Brain microvascular endothelial cell (primary cell): ENCODE results near the gene GLIS2.
"Not testable (repeated sequence)": the region's sequence is repeated elsewhere in the genome, so short reads cannot be mapped to it uniquely, and the experiment has no call there.

ENCODE experiments used
- DNase-seq: peaks from one replicate; pipeline ENCODE4 v3.0.0-alpha.2; 2020
- H3K27ac ChIP-seq: fragments of 250-450 bp; sonication (Bioruptor Pico); 2 replicates; pipeline ENCODE4 v1.5.1; 2020; ENCODE audit warnings: mild to moderate bottlenecking, moderate library complexity
- H3K27me3 ChIP-seq: fragments of 250-450 bp; sonication (Bioruptor Pico); replicated peaks from 2 replicates; pipeline ENCODE4 v1.5.1; 2020; ENCODE audit warnings: mild to moderate bottlenecking
- H3K36me3 ChIP-seq: fragments of 250-450 bp; sonication (Bioruptor Pico); replicated peaks from 2 replicates; pipeline ENCODE4 v1.5.1; 2020; ENCODE audit warnings: mild to moderate bottlenecking
- H3K4me3 ChIP-seq: 2 replicates; pipeline ENCODE4 v1.5.1; 2011; ENCODE audit warnings: low read depth, mild to moderate bottlenecking, control low read depth, low read length, moderate library complexity
- in situ Hi-C: cut with HindIII; loops from 2 replicates; pipeline ENCODE4 v1.10.0; 2017; ENCODE audit warnings: low sequenced_read_pairs, low pct_ligation_motif_present
- TF ChIP-seq, protein P1 (sequence below): IDR thresholded peaks from 2 replicates; pipeline ENCODE4 v1.5.1; 2011; ENCODE audit warnings: low read depth, mild to moderate bottlenecking, moderate library complexity, low read length, control low read depth, inconsistent platforms; ENCODE audit errors: missing control alignments

The GLIS2 gene

DNA sequence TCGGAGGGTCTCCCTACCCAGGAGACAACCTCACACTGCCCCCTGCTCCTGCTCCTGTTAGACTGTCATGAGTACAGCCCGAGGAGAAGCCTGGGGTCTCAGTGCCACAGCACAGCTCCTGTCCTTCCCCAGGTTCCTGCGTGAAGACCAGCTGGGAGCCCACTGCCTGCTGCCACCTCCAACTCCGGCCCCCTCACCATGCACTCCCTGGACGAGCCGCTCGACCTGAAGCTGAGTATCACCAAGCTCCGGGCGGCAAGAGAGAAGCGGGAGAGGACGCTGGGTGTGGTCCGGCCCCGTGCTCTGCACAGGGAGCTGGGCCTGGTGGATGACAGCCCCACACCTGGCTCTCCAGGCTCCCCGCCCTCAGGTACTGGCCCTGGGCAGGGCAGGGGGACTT lies 16.2 kb downstream of the GLIS2 start:
- TF ChIP-seq, protein P1, sequence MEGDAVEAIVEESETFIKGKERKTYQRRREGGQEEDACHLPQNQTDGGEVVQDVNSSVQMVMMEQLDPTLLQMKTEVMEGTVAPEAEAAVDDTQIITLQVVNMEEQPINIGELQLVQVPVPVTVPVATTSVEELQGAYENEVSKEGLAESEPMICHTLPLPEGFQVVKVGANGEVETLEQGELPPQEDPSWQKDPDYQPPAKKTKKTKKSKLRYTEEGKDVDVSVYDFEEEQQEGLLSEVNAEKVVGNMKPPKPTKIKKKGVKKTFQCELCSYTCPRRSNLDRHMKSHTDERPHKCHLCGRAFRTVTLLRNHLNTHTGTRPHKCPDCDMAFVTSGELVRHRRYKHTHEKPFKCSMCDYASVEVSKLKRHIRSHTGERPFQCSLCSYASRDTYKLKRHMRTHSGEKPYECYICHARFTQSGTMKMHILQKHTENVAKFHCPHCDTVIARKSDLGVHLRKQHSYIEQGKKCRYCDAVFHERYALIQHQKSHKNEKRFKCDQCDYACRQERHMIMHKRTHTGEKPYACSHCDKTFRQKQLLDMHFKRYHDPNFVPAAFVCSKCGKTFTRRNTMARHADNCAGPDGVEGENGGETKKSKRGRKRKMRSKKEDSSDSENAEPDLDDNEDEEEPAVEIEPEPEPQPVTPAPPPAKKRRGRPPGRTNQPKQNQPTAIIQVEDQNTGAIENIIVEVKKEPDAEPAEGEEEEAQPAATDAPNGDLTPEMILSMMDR, result no peak
- Histone ChIP-seq H3K27me3 (no peaks in the 10 kb centered on the region), H3K4me3 (no peak overlapping the region), H3K27ac (no peak overlapping the region), H3K36me3 (peaks cover 9% of the 10 kb centered on the region)
- DNase-seq, result no peak
- in situ Hi-C loops, result no loop called here

- DNase-seq, result no peak
- Histone ChIP-seq H3K36me3 (peaks cover 14% of the 10 kb centered on the region), H3K27ac (no peak overlapping the region), H3K4me3 (no peak overlapping the region), H3K27me3 (no peaks in the 10 kb centered on the region)
- in situ Hi-C loops, result no loop called here
- TF ChIP-seq, protein P1, result no peak
Measured at GRCh38 chr16:4332623-4333307, 16.9 kb downstream of the GLIS2 start.

GRCh38 chr16:4333308-4333638 lies 17.4 kb downstream of the GLIS2 start:
- in situ Hi-C loops, result no loop called here
- peaks cover 15% of the 10 kb centered on the region for H3K36me3 ChIP-seq
- H3K27ac ChIP-seq, result no peak overlapping the region
- H3K27me3 ChIP-seq, result no peaks in the 10 kb centered on the region
- TF ChIP-seq, protein P1, result no peak
- DNase-seq, result no peak
- H3K4me3 ChIP-seq, result no peak overlapping the region

- H3K27me3 ChIP-seq, in situ Hi-C loops, H3K4me3 ChIP-seq, H3K27ac ChIP-seq, DNase-seq: not testable (repeated sequence)
- H3K36me3 ChIP-seq, result peaks cover 19% of the 10 kb centered on the region
Measured at GRCh38 chr16:4333714-4334113, 17.8 kb downstream of the GLIS2 start.

DNA sequence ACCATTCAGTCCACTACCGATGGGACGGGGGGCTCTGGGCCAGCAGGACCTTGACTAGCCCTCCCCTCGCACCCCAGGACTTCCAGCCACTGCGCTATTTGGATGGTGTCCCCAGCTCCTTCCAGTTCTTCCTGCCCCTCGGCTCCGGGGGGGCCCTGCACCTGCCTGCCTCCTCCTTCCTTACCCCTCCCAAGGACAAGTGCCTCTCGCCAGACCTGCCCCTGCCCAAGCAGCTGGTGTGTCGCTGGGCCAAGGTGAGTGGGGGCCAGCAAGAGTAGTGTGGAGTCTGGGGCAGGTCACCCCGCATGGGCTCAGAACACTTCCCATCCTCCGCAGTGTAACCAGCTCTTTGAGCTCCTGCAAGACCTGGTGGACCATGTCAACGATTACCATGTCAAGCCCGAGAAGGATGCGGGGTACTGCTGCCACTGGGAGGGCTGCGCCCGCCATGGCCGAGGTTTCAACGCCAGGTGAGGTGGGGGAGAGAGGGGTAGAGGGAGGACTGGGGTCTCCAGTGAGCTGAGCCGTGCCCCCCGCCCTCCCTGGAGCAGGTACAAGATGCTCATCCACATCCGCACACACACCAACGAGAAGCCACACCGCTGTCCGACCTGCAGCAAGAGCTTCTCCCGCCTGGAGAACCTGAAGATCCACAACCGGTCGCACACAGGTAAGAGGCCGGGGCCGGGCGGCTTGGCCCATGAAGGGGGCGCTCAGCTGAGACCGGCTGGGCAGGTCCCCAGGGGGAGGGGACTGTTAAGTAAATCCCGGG lies 19.0 kb downstream of the GLIS2 start:
- Histone ChIP-seq H3K27ac (no peak overlapping the region), H3K4me3 (no peak overlapping the region), H3K36me3 (peaks cover 25% of the 10 kb centered on the region), H3K27me3 (no peaks in the 10 kb centered on the region)
- in situ Hi-C loops, result no loop called here
- TF ChIP-seq, protein P1, result no peak
- DNase-seq, result no peak

DNA sequence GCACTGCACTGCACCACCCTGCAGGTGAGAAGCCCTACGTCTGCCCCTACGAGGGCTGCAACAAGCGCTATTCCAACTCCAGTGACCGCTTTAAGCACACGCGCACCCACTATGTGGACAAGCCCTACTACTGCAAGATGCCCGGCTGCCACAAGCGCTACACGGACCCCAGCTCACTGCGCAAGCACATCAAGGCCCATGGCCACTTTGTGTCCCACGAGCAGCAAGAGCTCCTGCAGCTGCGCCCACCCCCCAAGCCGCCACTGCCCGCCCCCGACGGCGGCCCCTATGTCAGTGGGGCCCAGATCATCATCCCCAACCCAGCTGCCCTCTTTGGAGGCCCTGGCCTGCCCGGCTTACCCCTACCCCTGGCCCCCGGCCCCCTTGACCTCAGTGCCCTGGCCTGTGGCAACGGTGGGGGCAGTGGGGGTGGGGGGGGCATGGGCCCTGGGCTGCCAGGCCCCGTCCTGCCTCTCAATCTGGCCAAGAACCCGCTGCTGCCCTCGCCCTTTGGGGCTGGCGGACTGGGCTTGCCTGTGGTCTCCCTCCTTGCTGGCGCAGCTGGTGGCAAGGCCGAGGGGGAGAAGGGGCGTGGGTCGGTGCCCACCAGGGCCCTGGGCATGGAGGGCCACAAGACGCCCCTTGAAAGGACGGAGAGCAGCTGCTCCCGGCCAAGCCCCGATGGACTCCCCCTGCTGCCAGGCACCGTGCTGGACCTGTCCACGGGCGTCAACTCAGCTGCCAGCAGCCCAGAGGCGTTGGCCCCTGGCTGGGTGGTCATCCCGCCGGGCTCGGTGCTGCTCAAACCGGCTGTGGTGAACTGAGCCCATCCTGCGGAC lies 21.1 kb downstream of the GLIS2 start:
- TF ChIP-seq, protein P1, result no peak
- Histone ChIP-seq H3K27me3 (no peaks in the 10 kb centered on the region), H3K36me3 (peaks cover 30% of the 10 kb centered on the region), H3K27ac (no peak overlapping the region), H3K4me3 (no peak overlapping the region)
- in situ Hi-C loops, result no loop called here
- no peak for DNase-seq
